Endothelial cell of umbilical vein (primary cell): ENCODE measurements around the gene DEGS1. TPM values are rescaled to one million over a fixed set of nuclear protein-coding genes. Genes with fewer than 3 reads are reported as not detected.

Experiments used
- BruUV-seq: library from RNA; stranded (reverse); fragments of 400-500 nt; replicated peaks from 2 replicates; lab custom pipeline; 2021; lab: Mats Ljungman, UMichigan
- CTCF ChIA-PET: fragments of 300-600, 350-600 bp; sonication (Branson Sonifier 250); formaldehyde crosslinking; loops from one replicate; lab custom pipeline; 2021; ENCODE audit warnings: antibody characterized with exemption, inconsistent platforms; lab: Charles Lee
- POLR2A ChIA-PET: fragments of 300-600, 350-600 bp; sonication (Branson Sonifier 250); formaldehyde crosslinking; loops from one replicate; lab custom pipeline; 2021; ENCODE audit warnings: antibody characterized with exemption, inconsistent platforms; lab: Charles Lee
- DNase-seq: peaks from one replicate; pipeline ENCODE4 v3.0.0-alpha.2; 2011; ENCODE audit warnings: low read depth, low spot score
- FAIRE-seq: peaks from 2 replicates; lab custom pipeline; 2011; peaks lifted over from hg19 to GRCh38; lab: Jason Lieb, UNC
- H2AFZ ChIP-seq: 2 replicates; pipeline ENCODE4 v1.6.0; 2012; ENCODE audit warnings: low read depth, low read length, control low read depth, inconsistent platforms
- H3K27ac ChIP-seq: 2 replicates; pipeline ENCODE4 v1.5.1; 2011; ENCODE audit warnings: low read depth, mild to moderate bottlenecking, control low read depth, low read length, moderate library complexity; ENCODE audit not compliant: insufficient read depth
- H3K27me3 ChIP-seq, 2 experiments: 2 replicates each; pipeline versions ENCODE4 v1.6.0 to v1.6.1; 2011; ENCODE audit warnings: low read length in 2 of 2, mixed read lengths in 1 of 2; ENCODE audit not compliant: control insufficient read depth in 2 of 2, insufficient read depth in 2 of 2
- H3K36me3 ChIP-seq, 2 experiments: 2 replicates in 1 of 2; 3 replicates in 1 of 2; pipeline ENCODE4 v1.5.1; 2011; ENCODE audit warnings: low read length in 2 of 2, mild to moderate bottlenecking in 1 of 2, moderate library complexity in 1 of 2; ENCODE audit not compliant: control insufficient read depth in 2 of 2, insufficient read depth in 2 of 2; ENCODE audit errors: extremely low read depth in 1 of 2
- H3K4me1 ChIP-seq: 3 replicates; pipeline ENCODE4 v1.5.1; 2011; ENCODE audit warnings: mild to moderate bottlenecking, low read length; ENCODE audit not compliant: control insufficient read depth, insufficient read depth; ENCODE audit errors: extremely low read depth
- H3K4me2 ChIP-seq: 2 replicates; pipeline ENCODE4 v1.6.1; 2011; ENCODE audit warnings: low read length, control low read depth, mixed read lengths; ENCODE audit not compliant: insufficient read depth
- H3K4me3 ChIP-seq, 3 experiments: fragments of 200-600 bp in 1 of 3; sonication (generic), shearing (Covaris generic) in 1 of 3; replicated peaks in 1 of 3; 2 replicates each; pipeline ENCODE4 v1.5.1; 2011 to 2016; ENCODE audit warnings: control low read depth in 3 of 3, low read length in 3 of 3, mild to moderate bottlenecking in 2 of 3, inconsistent platforms in 1 of 3, low read depth in 1 of 3, moderate library complexity in 1 of 3; ENCODE audit not compliant: insufficient read depth in 1 of 3
- H3K79me2 ChIP-seq: 2 replicates; pipeline ENCODE4 v1.6.0; 2012; ENCODE audit warnings: low read length, inconsistent platforms; ENCODE audit not compliant: control insufficient read depth, insufficient read depth
- H3K9ac ChIP-seq: replicated peaks from 2 replicates; pipeline ENCODE3; 2011; ENCODE audit warnings: low read length, control low read depth; ENCODE audit not compliant: insufficient read depth; ENCODE audit errors: extremely low read depth
- H3K9me1 ChIP-seq: replicated peaks from 3 replicates; pipeline ENCODE4 v1.6.0; 2011; ENCODE audit warnings: mild to moderate bottlenecking, low read length; ENCODE audit not compliant: control insufficient read depth, insufficient read depth; ENCODE audit errors: extremely low read depth
- H3K9me3 ChIP-seq: replicated peaks from 2 replicates; pipeline ENCODE4 v1.5.1; 2012; ENCODE audit warnings: low read length, inconsistent platforms; ENCODE audit not compliant: control insufficient read depth, insufficient read depth
- H4K20me1 ChIP-seq: replicated peaks from 2 replicates; pipeline ENCODE3; 2011; ENCODE audit warnings: mild to moderate bottlenecking, low read length; ENCODE audit not compliant: control insufficient read depth, insufficient read depth; ENCODE audit errors: extremely low read depth
- EZH2 ChIP-seq: IDR thresholded peaks from 2 replicates; pipeline ENCODE4 v1.6.1; 2012; ENCODE audit warnings: borderline replicate concordance, low read depth, mild to moderate bottlenecking, moderate library complexity, low read length, inconsistent platforms; ENCODE audit not compliant: severe bottlenecking
- FOS ChIP-seq: IDR thresholded peaks from 2 replicates; pipeline ENCODE4 v1.6.1; 2011; ENCODE audit warnings: mild to moderate bottlenecking, low read length, moderate library complexity, borderline replicate concordance; ENCODE audit not compliant: insufficient read depth
- GATA2 ChIP-seq: IDR thresholded peaks from 2 replicates; pipeline ENCODE4 v1.7.0; 2011; ENCODE audit warnings: low read depth, mild to moderate bottlenecking, moderate library complexity, mixed read lengths, low read length; ENCODE audit not compliant: insufficient read length, insufficient read depth
- JUN ChIP-seq: IDR thresholded peaks from 2 replicates; pipeline ENCODE4 v1.6.1; 2011; ENCODE audit warnings: borderline replicate concordance, low read depth; ENCODE audit not compliant: insufficient read length, insufficient read depth
- MYC ChIP-seq: IDR thresholded peaks from one replicate; pipeline ENCODE4 v1.6.1; 2011; ENCODE audit warnings: mild to moderate bottlenecking, low read depth, low read length
- POLR2A ChIP-seq: IDR thresholded peaks from 2 replicates; pipeline ENCODE4 v1.6.1; 2012; ENCODE audit warnings: low read depth, mild to moderate bottlenecking, control low read depth, low read length
- POLR2AphosphoS5 ChIP-seq: IDR thresholded peaks from 2 replicates; pipeline ENCODE4 v1.6.1; 2012; ENCODE audit warnings: low read depth, mild to moderate bottlenecking, control low read depth, low read length, moderate library complexity; ENCODE audit not compliant: insufficient read depth
- dilution Hi-C: fragments of 300-500 bp; cut with MboI; formaldehyde crosslinking; loops from one replicate; pipeline ENCODE4 v1.15.0; 2019; ENCODE audit warnings: low sequenced_read_pairs; ENCODE audit not compliant: extremely low pct_ligation_motif_present
- intact Hi-C: fragments of 100-400 bp; cut with micrococcal nuclease; formaldehyde crosslinking; loops from one replicate; pipeline ENCODE4 v1.10.0; 2022
- polyA plus RNA-seq, 4 experiments: library from polyadenylated mRNA; depleted of rRNA in 3 of 4; stranded (reverse) in 3 of 4; unstranded in 1 of 4; fragments of >200 nt; gene quantifications; 2 replicates each; pipeline versions ENCODE4 v1.2.1 to v1.2.3, GENCODE V29; 2011 to 2012; ENCODE audit warnings: missing spikeins in 1 of 4
- total RNA-seq: library from RNA; stranded (reverse); gene quantifications from 2 replicates; pipeline ENCODE4 v1.2.3, GENCODE V29; 2021
- TF ChIP-seq, protein P1 (sequence below), 2 donors: IDR thresholded peaks; 1 replicate in 1 of 2; 2 replicates in 1 of 2; pipeline ENCODE4 v1.5.1; 2011; ENCODE audit warnings: low read length in 2 of 2, mild to moderate bottlenecking in 2 of 2, moderate library complexity in 2 of 2, control low read depth in 1 of 2, inconsistent platforms in 1 of 2, low read depth in 1 of 2; ENCODE audit not compliant: insufficient read depth in 1 of 2; ENCODE audit errors: extremely low read depth in 1 of 2
- TF ChIP-seq, protein P2 (sequence below): IDR thresholded peaks from 2 replicates; pipeline ENCODE4 v1.6.1; 2011; ENCODE audit not compliant: insufficient read depth, insufficient read length

Gene DEGS1
- total and polyA plus RNA-seq, 2 donors (not counting 3 experiments of a cell fraction or from before 2014, with no cell fraction given) = 85.8 to 137 TPM

DNA sequence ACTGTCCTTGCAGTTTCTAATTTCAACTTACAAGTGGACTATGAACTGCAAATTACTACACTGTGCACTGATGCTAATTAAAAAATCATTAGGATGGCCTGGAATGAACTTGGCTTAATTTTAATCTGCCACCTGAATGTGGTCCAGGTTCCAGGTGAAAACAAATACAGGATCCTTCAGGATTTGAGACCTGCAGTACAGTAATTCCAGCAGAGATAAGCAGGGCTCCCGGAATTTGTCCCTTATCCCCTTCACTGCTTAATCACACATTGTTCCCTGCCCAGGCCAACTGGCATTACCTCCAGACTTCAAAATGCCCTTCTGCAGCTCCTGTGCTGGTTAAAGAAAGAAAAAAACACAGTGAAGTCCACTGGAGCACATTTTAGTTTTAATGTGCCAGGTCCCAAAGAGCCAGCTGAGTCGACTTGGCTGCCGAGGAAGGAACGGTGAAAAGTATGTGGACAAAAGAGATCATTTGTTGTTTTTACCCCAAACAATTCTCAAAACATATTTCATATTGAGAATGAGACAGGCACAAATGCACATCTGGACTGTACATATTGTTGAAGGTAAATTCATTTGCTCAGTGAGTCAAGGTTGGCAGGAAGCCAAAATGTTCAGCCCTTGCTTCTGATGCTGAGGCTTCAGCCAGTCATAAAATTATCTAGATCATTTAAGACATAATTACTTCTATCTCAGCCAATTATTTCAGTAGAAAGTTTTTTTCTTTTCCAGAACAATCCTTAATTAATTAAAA lies 28.3 kb downstream of the DEGS1 start:
- no peak overlapping the region for H3K9ac ChIP-seq
- intact Hi-C loops = loop anchor here (2.0 kb wide), 1 partner anchor 13 kb away; no protein-coding TSS in a partner anchor
- dilution Hi-C loops = no loop called here
- TF ChIP-seq FOS (no peak), MYC (no peak), POLR2AphosphoS5 (no peak), POLR2A (no peak), EZH2 (no peak), GATA2 (no peak), JUN (no peak)
- TF ChIP-seq, protein P1, sequence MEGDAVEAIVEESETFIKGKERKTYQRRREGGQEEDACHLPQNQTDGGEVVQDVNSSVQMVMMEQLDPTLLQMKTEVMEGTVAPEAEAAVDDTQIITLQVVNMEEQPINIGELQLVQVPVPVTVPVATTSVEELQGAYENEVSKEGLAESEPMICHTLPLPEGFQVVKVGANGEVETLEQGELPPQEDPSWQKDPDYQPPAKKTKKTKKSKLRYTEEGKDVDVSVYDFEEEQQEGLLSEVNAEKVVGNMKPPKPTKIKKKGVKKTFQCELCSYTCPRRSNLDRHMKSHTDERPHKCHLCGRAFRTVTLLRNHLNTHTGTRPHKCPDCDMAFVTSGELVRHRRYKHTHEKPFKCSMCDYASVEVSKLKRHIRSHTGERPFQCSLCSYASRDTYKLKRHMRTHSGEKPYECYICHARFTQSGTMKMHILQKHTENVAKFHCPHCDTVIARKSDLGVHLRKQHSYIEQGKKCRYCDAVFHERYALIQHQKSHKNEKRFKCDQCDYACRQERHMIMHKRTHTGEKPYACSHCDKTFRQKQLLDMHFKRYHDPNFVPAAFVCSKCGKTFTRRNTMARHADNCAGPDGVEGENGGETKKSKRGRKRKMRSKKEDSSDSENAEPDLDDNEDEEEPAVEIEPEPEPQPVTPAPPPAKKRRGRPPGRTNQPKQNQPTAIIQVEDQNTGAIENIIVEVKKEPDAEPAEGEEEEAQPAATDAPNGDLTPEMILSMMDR (IDR thresholded peaks at IDR 0.05; ENCODE audit: extremely low read depth in 1 of 2, insufficient read depth in 1 of 2, low read depth in 1 of 2, low read length in 2 of 2) = no peak
- TF ChIP-seq, protein P2, sequence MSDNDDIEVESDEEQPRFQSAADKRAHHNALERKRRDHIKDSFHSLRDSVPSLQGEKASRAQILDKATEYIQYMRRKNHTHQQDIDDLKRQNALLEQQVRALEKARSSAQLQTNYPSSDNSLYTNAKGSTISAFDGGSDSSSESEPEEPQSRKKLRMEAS = no peak
- ChIA-PET POLR2A (no interaction called here), CTCF (no interaction called here)
- no peak overlapping the region for H3K27ac ChIP-seq
- H3K4me1 ChIP-seq = peaks cover 3% of the 10 kb centered on the region
- FAIRE-seq = peak; percentile 71
- no peaks in the 10 kb centered on the region for H3K79me2 ChIP-seq
- no peak overlapping the region for H3K4me3 ChIP-seq
- no peak overlapping the region for H3K4me2 ChIP-seq
- no peaks in the 10 kb centered on the region for H4K20me1 ChIP-seq
- H2AFZ ChIP-seq = no peak overlapping the region
- no peaks in the 10 kb centered on the region for H3K9me3 ChIP-seq
- no peaks in the 10 kb centered on the region for H3K36me3 ChIP-seq
- no peaks in the 10 kb centered on the region for H3K9me1 ChIP-seq
- no TSS peak for BruUV-seq
- no peaks in the 10 kb centered on the region for H3K27me3 ChIP-seq
- DNase-seq = peak; percentile 62
